ENCODE results near the gene TSR3.

Gene TSR3

DNA sequence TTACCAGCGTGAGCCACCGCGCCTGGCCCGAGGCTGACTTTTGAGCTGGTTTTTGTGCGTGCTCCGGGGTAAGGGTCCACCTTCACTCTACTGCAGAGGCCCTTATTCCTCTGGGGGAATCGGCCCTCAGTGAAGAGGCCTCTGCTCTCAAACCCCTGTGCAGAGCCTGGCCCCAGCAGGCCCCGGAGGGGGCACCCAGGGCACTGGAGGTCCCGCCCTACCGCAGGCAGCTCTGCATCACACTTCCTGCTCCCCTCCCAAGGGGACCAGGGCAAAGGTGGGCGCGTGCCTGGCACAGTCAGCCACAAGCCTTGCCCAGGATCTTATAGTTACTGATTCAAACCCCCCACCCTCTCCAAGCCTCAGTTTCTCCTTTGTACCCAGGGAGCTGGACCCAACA is 45.9 kb downstream of the TSR3 start:
- DNase-seq = no peak

DNA sequence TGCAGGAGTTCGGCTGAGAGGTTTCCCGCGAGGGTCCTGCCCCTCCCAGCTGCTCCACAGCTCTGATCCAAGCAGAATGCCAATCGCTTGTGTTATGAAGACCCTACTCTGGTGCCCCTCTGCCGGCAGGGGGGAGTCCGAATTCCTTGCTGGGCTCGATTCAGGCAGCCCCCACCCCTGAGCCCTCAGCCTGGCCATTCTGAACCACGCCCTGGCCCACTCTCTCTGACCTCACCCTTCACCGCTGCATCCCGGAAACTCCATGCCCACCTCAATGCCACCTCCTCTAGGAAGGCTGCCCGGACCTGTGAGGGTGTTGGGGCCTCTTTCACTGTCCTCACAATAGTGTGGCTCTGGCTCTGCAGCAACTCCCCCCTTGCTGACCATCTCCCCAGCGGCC is 50.1 kb downstream of the TSR3 start:
- no peak for DNase-seq

DNA sequence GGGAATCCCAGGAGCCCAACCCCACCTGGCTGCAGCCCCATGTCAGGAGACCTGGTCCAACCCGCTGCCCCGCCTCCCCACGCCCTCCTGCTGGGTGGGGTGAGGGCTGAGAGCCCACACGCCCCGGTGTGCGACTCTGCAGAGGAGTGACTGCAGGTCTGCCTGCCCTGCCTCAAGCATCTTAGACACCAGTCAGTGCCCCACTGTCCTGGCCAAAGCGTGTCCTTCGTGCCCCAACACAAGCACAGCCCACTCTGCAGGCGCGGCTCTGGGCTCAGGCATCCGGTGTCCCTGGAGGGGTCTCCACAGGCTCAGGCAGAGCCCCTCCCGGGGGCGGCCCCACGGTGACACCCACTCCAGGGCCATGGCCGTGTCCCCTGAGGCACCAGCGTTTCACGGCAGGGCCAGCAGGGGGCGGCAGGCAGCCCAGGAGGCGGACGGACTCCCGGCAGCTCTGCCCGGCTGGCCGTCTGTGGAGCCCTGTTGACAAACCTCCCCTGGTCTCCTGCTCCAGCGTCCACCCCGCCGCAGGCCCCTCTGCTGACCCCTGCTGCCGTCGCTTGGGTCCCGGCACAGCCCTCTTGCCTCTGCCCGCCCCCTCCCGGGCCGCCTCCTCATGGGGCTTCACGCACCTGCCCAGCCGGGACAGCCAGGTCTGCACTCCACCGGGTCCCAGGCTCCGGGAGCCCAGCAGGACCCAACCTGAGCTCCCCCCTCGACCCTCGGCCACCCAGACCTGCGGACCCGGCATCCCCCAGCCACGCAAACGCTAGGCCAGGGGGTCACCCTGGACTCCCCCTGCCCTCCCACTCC is 50.8 kb downstream of the TSR3 start:
- no peak for DNase-seq

DNA sequence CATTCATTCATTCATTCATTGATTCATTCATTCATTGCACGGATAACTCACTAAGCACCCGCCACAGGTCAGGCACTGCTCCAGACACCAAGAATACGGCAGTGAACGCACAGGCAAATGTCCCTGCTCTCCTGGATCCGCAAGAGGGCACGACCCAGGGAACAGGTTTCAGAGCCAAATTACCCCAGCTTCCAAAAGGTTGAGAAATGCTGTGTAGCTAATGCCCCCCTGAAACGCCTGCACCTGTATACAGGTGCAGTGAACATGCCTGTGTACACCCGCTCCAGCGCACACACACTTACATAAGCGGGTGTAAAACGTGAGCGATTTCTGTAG is 51.8 kb downstream of the TSR3 start:
- no peak for DNase-seq

Data from NCI-H226 (cell line).